GM21717 (cell line): Measurements from ENCODE around the gene SASS6.
"Not testable (repeated sequence)": the region's sequence is repeated elsewhere in the genome, so short reads cannot be mapped to it uniquely, and the experiment has no call there.

Source experiments
- ATAC-seq: cut with Tn5 transposase; IDR thresholded peaks from one replicate; pipeline ENCODE4 v1.9.1; 2021; ENCODE audit warnings: mild to moderate bottlenecking, moderate library complexity; ENCODE audit not compliant: unreplicated experiment

SASS6 gene

GRCh38 chr1:100051401-100051800 lies 81.3 kb downstream of the SASS6 start:
- no peak for ATAC-seq

GRCh38 chr1:100050139-100050538 lies 82.6 kb downstream of the SASS6 start:
- ATAC-seq = no peak

DNA sequence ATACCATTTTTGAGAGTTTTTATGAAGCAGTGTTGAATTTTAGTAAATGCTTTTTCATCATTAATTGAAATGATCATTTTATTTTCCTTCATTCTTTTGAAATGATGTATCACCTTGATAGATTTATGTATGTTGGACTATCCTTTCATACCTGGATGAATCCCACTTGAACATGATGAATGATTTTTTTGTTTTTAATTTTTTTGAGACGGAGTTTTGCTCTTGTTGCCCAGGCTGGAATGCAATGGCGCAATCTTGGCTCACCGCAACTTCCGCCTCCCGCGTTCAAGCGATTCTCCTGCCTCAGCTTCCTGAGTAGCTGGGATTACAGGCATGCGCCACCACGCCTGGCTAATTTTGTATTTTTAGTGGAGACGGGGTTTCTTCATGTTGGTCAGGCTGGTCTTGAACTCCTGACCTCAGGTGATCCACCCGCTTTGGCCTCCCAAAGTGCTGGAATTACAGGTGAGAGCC lies 85.5 kb downstream of the SASS6 start:
- ATAC-seq = not testable (repeated sequence)

- ATAC-seq = no peak
Measured at GRCh38 chr1:100045206-100045605, 87.5 kb downstream of the SASS6 start.

DNA sequence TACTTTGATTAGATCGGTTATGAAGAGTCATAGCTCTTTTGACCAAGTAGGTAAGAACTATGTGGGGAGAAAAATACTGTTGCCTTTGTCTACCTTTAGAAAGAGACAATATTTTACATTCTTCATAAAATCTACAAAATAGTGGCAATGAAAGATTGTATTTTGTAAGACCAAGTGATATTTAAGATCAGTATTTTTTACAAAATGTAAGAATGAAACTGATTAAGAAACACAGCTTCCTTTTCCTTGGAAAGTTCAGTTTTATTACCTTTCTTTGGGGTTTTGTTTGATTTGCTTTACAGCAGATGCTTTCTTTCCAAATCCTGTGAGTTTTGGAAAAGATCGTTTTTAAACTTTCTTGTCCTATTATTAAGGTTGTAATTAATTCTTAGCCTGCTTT lies 93.1 kb downstream of the SASS6 start:
- ATAC-seq = no peak

DNA sequence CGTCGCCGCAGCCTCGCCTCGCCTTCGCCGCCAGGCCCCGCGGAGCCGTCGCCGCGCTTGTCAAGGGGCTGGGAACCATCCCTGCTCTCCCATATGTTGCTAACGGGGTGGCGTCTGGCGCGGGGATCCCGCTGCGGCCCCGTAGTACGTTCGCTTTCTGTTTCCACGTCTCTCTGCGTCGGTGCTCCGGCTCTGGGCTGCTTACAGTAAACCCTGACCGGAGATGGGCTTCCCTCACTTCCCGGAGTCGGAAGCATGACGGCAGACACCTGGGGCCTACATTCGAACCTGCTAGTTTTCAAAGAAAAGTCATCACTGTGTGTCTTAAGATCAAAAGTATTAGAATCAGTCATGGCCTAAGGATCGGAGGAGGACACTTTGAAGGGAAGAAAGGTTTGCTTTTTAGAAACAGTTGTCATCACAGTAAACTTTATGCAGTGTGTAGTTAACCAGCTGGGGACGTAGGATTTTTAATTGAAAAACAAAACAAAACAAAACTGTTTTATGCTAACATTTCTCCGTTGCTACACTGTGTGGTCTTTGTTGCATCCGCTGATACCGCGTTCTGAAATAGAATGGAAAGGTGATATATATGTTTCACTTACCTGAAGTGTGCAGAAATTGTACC lies 94.0 kb downstream of the SASS6 start:
- peak; percentile 60 for ATAC-seq

DNA sequence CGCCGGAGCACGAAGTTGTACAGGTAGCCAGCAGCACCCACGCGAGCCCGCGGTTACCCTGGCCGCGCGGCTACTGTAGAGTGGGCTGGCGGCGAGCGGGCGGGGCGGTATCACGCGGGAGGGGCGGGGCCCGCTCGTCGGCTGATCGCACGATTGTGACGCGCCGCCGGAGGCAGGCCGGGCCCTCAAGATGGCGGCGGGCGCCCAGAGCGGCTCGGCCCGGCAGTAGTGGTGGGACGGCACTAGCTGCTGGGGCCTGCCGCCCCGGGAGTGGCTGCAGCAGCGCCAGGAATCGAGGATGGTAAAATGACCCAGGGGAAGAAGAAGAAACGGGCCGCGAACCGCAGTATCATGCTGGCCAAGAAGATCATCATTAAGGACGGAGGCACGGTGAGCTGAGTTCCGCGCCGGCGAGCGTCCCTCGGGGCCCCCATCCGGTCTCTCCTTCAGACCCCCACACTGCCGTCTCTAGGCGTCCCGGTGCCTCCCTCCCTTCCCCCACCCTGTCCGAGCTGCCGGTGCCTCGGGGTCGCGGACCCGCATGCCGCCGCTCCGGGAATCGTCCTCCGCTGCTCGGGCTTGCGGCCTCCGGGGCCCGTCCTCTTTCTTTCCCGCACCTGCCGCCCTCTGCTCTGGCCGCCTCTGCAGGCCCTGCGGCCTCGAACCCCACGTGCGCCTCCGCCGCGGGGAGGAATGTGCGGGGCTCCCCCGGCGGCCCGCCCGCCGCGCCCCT lies 94.6 kb downstream of the SASS6 start:
- peak; percentile 82 for ATAC-seq

GRCh38 chr1:100037656-100037926 lies 95.1 kb downstream of the SASS6 start:
- ATAC-seq = peak; percentile 0

- no peak for ATAC-seq
Measured at GRCh38 chr1:100036718-100037655, 95.7 kb downstream of the SASS6 start.

DNA sequence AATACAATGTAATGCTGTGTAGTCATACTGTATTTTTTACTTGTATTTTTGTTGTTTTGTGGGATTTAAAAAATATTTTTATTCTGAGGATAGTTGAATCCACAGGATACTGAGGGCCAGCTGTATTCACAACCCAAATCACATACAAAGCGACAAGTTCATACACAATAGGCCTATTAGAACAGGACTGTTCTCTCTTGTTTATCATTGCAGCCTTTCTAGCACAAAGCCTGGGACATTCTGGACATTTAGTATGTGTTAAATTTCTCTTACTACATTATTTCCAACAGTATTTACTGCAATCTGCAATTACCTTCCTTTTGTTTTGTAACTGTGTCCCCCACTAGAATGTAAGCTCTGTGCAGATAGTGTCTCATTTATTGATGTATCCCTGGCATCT lies 97.5 kb downstream of the SASS6 start:
- ATAC-seq = no peak

GRCh38 chr1:100034470-100034869 lies 98.3 kb downstream of the SASS6 start:
- no peak for ATAC-seq
